NCI-H748 treated with DMSO at 0.1 percent for 48 hours (cell line): Measurements from ENCODE around the gene HOXB3.

Experiments used
- DNase-seq: peaks from one replicate; lab custom pipeline; 2025; lab: John Stamatoyannopoulos, UW

Gene HOXB3

DNA sequence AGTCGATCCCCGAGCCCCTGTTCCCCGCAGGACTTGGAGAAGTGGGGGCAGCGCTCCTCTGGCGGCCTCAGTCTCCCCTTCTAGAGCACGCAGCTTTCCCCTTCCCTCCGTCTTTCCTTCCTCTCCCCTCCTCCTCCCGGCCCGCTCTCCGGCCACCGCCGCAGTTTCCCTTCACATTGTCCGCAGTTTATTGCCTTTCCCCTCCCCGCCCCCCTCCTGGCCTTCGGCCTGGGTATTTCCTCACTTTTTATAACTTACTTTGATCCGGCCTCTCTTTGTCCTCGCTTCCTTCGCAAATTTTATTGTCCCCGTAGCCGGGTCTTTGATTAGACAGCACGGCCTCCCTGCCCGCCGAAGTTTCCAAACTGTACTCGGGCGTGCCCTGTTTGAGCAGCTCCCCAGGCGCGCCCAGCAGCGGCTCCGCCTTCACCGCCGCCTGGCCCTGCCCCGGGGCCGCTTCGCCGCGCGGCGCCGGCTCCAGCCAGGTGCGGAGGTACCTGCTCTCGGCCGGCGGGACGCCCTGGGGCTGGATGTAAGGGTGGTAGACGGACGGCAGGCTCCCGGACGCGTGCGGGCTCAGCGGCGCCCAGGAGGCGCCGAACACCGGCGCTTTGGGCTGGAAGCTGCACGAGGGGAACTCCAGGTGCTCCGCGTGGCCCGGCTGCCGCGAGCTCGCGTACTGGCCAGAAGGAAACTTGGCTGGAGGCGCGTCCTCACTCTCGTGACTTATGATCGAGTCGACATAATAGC lies 35.6 kb upstream of the HOXB3 start:
- DNase-seq, result peak; percentile 26

DNA sequence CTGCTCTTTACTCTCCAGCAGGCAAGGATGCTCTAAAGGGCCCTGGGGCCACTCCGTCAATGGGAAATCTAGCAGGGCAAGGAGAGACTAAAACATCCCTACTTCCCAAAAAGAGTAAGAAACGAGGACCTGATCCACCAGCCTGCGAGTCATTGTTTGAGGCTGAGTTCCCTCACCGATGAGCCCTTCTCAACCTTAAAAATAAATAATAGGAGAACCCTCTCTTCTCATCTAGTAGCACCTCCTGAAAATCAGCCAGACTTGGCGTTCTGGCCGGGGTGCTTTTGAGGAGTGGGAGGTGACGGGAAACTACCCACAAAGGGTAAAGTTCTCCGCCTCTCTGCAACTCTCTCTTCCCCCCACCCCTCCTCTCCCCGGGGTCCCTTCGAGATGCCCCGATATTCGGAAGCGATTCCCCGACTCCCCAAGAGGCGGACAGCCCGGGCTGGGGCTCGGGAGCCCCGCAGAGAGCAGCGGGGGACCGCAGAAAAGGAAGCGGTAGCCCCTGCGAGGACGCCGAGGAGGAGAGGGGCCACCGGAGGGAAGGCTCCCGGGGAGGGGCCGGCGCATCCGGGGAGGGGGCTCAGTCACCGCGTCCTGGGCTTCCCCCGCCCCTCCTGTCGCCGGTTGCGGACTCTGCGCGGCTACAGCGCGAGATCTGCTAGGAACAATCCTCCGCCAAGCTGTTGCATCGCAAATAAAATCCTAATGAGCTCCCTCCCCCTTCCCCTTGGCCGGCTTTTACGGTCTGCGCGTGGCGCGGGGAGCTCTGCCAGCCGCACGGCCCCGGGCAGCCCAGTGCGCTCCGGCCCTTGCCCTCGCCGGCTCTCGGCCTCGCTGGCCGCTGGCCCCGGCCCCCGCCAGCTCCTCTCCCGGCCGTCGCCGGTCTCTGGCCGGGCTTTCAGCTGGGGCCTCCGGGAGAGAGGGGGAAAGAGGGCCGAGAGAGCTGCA lies 34.8 kb upstream of the HOXB3 start:
- peak; percentile 27 for DNase-seq

DNA sequence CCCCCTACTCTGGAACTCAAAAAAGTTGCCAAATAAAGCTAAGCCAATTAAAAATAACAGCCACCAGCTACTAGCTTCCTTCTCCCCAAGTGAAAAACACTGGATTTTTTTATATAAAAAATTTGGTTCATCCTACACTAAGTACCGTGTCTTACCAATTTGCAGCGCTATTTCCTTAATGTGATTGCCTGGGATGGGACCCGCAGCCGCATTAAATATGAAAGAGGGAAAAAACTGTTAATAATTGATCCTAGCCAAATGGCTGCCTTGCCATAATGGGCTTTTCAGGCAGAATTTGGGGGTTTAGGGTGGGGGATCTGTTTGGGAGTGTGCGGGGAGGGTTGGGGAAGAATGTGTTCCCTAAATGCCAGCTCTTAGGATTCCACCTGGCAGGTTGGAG lies 34.1 kb upstream of the HOXB3 start:
- no peak for DNase-seq

DNA sequence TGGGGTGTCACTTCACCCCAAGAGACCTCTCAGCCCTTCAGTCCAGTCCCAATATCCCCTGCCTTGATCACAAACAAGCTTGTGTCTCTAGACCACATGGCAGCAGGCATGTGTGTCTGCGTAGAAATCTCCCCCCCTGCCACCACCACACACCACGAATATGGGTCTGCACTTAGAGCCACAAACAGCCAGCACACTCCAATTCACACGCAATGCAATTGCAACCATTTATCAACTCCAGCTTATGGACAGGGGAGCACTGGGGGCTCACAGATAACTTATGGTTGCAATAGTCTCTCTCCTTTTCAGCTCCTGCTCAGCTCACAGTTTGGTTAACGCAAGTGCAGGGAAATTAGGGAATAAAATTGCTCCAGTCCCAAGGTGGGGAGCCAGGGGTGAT lies 33.5 kb upstream of the HOXB3 start:
- no peak for DNase-seq

DNA sequence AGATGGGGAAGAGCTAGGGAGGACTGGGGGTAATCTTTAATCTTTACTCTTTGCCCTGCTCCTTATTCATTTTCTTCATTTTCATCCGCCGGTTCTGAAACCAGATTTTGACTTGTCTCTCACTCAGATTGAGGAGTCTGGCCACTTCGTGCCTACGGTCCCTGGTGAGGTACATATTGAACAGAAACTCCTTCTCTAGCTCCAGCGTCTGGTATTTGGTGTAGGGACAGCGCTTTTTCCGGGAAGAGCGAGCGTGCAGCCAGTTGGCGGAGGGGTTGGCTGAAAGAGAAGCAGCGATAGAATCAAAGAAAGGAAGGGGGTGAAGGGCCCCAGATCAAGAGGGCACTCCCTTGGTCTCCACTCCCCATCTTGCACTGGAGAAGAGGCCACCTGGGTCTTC lies 32.8 kb upstream of the HOXB3 start:
- DNase-seq, result no peak

DNA sequence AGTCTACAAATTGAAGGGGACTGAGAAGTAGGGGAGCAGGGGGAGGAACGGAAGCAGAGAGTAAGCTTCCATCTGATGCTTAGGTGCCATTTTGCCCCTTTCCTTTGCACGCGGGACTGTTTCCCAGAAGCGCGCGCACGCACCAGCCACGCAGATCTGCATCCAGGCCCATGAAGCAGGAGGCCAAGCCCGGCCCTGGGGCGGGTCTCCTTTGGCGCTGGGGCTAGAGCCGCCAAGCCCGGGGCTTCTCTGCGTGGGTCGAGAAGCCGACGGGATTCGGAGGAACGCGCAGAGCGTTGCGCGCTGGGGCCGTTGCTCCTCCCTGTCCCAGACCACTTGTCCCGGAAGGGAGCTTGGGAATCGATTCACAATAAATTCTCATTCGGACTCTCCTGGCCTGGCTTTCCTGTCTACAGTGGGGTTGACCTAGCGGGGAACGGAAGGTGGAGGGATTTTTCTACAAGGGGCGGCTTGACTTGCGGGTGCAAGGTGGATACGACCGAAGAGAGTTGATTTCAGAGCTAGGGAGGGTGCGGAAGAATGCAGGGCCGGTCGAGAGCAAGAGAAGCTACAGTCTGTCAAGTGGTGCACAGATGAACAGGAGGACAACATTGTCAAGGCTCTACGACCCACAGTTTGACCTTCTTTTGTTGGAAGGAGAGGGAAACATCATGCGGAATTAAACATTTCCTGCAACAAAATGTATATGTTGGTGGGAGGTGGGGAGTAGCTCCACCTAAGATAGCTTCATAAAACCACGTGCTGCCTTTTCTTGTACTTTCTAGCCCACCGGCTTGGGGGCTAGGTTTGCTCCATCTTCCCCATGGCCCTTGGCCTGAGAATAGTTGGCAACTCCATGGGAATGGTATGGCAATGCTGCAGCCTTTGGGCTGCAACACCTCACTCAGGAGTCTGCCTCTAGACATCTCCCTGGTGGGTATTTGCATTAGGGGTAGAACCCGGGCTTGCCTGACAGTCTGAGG lies 31.7 kb upstream of the HOXB3 start:
- no peak for DNase-seq

DNA sequence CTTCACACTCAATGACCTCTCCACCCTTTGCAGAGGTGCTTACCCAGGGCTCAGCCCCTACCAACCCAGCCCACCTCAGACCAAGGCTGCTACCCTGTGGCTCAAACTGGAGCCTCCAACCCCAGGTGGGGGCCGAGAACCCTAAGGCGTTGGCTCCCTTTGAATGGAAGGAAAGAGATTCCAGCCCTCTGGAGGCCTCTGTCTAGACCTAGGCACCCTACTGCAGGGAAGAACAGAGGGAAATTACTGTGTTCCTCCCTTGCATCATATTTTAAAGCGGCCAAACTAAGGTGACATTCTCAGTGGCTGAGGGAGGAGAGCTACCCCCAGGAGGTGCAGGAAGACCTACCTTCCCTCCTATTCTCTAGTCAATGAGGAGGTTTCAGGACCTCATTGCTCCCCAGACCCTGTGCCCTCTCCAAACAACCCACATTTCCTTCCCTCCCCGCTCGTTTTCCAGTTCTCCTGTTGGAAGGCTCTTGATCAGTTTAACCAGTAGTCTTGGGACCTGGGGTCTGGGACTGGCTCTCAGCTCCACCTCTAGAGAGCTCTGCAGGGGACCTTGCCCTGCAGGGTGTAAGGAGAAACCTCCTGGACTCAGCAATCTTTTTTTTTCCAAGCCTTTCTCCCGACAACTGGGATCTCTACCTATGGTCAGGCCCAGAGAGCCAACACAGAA lies 30.6 kb upstream of the HOXB3 start:
- no peak for DNase-seq

DNA sequence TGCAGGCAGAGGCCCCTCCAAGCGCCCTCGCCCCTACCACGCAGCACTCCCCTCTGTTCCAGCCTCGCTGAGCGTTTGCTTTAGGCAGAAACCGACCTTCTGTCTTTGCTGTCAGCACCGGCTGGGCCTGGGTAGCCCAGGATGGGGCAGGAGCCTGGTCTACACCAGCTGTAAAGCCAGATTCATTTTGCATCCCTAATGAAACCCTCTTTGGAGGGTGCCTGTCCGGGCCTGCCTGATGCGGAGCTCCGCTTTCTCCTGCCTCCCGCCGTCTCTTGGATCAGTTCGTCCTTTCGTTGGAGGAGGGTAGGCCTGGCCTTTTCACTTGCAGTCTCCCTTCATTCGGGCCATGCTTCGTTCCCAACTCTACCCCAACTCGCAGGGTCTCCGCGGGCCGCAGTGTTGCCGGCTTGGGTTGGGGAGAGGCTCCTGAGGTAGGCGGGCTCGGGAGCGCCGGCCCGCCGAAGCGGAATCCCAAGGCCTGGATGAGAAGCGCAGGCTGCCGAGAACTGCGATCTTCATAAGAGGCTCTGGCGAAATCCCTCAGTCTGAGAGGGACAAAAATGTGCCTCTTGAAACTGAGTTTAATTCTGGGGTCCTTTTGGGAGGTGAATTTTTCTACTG lies 29.9 kb upstream of the HOXB3 start:
- no peak for DNase-seq

DNA sequence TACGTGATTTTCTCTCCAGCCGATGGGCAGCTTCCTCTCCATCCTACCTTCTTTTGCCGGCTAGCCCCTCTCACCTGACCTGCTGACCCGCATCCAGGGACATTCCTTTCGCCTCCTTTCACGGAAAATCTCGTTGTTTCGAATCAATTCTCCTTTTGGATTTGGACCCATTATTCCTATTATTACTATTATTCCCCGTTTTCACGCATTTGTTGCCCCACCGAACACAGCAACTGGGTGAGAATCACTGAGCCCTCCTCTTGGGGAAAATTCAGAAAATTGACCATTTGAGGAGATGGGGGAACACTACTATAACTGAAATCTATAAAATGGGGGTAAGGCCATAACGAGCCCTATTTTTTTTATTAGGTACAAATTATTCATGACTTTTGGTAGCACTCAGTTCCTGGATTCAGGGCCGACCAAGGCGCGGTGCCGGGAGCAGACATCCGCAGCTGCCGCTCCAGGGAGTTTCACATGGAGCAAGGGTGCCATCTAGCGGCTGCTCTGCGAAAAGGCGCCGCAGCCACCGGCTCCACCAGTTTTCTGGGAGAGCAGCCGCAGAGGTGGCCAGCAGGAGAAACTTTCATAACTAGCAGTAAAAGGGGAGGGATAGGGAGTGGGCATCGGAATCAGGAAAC lies 28.3 kb upstream of the HOXB3 start:
- DNase-seq, result peak; percentile 71

DNA sequence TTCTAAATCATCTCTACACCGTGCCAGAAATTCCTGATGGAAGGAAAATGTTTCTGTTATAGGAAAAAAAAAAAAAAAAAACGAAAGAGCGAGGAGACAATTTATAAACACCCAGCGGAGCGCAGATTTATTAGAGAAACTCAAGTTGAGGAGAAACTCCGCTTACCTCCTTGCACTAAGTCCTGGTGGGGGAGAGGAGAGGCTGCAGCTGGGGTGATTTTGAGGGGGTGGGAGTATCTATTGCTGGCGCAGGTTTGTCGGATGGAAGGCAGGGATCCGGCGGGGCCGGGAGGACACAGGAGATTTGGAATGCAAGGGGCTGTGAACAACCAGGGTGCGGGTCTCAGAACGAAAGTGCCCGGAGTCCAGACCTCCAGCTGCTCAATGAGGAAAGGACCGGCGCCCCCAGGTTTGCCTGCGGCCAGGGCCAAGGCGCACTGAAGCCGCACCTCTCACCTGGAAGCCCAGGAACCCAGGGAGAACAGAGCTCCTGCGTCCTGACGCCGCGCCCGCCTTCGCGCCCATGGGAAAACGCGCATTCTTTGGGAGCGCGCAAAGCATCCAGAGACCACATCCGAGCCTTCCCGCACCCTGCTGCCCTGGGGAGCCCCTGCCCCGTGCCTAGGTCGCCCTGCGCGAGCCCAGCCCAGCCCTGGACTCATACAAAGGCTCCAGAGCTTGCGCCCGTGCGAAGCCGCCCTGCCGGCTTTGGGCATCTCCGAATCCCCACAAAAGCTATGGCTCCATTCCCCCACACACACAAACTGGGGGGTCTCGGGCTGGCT lies 27.6 kb upstream of the HOXB3 start:
- DNase-seq, result no peak

DNA sequence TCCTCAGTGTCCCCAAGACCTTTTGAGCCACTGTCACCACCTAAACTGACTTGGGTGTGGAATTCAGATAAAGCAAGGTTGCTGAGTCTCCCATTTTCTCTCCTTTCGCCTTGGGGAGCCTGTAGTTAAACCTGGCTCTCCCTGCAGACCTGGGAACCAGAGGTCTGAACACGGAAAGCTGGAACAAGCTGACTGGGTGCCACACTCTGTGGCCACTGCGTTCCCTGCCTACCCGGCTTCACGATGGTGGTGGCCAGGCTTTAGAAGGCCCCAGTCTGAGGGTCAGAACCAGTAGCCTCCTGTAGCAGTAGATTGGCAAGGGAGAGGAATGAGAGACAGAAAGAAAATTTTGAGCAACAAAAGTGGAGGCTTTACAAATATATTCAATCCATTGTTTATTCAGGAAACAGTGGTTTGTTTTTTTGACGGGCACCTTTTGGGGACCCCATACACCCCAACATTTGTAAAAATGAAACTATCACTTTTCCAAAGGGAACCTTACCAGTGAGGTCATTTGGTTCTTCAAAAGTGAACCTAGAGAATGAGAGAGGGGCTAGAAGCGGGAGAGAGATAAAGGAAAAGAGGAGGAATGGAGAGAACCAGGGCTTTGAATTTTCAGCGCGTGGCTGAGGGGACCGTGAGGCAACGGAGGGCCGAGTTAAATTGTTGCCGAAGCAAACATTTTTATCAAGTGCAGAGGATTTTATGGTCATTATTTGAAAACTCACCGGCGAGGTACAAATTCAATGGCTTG lies 26.9 kb upstream of the HOXB3 start:
- no peak for DNase-seq

DNA sequence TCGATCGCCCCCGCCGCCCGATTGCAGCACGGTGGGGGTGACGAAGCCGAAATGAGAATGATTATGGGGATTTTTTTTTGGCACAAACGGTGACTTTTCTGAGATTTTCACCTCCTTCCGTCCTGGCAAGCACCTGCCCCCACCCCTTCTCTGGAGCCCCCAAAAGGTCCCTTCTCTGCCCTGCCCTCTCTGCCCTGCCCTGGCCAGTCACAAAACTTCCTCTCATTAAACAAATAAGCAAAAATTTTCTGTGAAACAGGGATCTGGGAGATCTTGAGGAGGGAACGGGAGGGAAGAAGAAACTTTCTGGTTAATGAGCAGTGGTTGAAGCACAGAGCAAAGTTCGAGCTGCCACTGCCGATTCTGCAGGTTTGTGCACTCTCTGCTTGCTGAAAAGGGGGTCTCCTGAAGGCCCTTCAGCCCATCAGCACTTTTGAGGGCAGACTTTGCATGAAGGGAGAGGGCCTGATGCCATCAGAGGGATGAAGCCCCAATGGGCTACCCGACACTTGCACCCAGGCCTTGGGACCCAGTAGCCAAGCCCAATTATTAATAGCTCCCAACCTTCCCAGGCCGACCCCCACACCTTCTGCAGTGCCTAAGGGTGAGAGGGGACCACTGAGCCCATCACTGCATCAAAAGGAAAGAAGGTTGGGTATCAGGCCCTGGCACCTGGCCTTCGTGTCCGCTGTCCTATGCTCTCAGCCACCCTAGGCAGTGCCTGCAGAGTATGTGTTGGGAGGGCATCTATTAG lies 26.1 kb upstream of the HOXB3 start:
- DNase-seq, result no peak

DNA sequence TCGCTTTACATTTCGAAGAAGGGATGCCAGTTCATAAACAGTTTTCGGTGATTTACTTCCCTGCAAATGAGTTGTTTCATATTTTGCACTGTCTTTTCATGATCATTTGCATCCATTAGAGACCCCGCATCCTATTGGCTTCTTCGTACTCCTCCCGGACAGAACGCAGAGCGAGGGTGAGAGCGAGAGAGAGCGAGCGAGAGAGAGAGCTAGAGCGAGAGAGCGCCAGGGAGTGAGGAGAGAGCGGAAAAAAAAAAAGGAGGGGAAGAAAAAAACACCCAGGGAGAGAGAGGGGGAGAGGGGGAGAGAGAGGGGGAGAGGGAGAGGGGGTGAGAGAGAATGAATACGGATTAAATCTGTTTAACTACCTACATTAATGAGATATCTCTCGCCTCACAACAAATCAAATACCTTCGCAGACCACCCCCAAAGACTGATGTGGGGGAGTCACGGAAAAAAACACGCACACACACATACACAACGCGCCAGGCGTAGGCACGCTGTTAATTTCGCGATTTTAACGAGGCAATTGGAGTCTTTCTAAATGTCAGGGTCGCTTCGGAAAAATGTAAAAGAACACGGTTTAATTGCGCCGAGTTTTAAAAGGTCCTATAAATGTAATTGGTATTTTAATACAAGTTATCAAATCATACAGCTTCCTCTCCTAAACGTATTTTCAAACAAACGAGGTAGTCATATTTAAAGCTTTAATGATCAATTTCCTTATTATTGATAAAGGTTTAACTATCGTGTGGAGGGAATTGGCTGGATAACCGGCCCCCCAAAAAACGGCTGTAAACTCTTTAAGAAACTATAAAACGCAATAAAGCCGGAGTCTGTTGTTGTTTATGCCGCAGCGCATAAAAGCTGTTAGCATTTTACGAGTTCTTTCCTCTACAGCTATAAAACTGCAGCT lies 25.3 kb upstream of the HOXB3 start, which contains the start of gene HOXB8:
Gene HOXB8, minus strand, starts transcription at position 246 of the 916 bp plus-strand sequence. CDS start 588 bp downstream, outside the sequence.
- no peak for DNase-seq

DNA sequence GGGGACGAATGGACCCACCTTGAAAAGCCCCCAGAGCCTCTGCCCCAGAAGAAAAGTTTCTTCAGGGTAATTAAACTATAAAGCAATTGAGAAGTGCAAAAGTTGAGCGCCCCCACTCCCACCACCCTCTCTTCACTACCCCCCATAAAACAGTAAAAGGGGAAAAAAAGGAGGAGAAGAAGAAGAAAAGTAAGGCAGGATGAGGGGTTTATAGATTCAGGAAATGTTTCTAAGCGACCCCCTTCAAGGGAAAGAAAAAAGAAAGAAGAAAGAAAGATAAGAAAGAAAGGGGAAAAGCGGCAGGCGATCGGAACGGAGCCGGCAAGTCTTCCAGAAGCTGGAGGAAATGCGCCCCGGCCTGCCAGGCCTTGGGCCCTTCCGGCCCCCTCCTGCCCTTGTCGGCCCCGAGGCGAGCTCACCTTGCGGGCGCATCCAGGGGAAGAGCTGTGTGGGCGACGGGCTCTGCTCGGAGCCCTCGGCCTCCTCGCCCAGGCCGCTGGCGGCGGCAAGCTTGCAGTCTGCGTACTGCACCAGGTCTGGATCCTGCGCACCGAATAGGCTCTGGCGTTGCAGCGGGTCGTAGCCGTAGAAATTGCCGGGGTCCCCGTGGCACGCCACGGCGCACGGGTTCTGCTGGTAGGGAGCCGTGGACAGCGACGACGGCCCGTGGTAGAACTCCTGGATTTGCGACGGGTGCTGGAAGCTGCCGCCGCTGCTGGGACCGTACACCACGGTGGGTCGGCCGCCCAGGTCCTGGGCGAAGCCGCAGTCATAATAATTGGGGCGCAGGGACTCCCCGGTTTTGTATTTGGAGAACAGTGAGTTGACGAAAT lies 24.0 kb upstream of the HOXB3 start:
- DNase-seq, result no peak

DNA sequence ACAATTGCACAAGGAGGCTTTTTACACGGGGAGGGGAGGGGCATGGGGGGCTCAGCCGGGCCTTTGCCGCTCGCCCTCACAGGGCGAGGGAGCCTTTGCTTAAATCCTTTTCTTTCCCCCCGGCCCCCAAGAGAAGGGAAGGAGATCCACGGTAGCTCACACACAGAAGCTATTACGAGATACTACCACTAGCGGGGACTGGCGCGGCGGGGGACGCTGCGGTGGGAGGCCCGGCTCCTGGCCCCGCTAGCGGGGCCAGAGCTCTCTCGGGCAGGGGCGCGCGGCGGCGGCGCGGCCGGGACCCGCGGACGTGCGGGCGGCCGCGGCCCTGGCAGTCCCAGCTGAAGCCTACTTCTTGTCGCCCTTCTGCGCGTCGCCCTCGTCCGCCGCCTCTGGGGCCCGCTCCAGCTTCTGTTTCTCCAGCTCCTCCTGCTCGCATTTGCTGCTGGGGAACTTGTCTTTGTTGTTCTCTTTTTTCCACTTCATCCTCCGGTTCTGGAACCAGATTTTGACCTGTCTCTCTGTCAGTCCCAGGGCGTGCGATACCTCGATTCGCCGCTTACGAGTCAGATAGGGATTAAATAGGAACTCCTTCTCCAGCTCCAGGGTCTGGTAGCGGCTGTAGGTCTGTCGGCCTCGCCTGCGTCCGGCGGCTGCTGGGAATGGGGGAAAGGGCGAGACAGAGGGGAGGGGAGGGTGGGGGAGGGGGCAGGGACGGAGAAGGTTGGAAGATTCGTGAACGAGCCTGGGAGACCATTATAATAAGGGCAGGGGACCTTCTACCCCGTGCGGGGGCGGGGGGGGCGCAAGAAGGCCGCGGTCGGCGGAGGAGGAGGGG lies 23.0 kb upstream of the HOXB3 start:
- DNase-seq, result no peak
